ENCODE results near the gene SPATA46.

The SPATA46 gene

DNA sequence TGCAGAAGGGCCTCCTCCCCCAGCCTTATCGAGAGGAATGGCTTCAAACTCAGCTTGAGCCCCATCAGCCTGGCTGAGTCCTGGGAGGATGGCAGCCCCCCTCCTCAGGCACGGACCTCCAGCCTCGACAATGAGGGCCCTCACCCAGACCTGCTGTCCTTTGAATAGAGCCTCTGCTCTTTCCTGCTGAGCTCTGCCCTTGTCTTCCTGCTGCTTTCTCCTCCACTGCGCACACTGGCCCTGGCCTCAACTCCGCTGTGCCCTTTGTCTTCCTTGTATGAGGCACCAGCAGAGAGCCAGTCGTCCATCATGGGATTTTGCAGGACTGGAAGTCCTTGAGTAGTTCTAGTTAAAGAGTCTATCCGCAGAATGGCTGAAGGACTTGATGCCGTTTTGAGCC lies 6.9 kb upstream of the SPATA46 start:
- no peaks in the 10 kb centered on the region for H3K36me3 ChIP-seq (ENCODE audit: control insufficient read depth in 1 of 2, insufficient read depth in 2 of 2, low read length in 2 of 2)
- H3K9me3 ChIP-seq (ENCODE audit: control insufficient read depth in 1 of 2, low read length in 2 of 2) = no peaks in the 10 kb centered on the region
- H3K4me3 ChIP-seq (ENCODE audit: low read depth in 1 of 2, low read length in 2 of 2) = no peak overlapping the region
- H3K27me3 ChIP-seq (ENCODE audit: low read depth, low read length) = no peaks in the 10 kb centered on the region
- no peaks in the 10 kb centered on the region for H3K4me1 ChIP-seq (ENCODE audit: control insufficient read depth in 1 of 2, insufficient read depth in 2 of 2, low read length in 2 of 2)
- H3K27ac ChIP-seq (ENCODE audit: low read length) = no peak overlapping the region

DNA sequence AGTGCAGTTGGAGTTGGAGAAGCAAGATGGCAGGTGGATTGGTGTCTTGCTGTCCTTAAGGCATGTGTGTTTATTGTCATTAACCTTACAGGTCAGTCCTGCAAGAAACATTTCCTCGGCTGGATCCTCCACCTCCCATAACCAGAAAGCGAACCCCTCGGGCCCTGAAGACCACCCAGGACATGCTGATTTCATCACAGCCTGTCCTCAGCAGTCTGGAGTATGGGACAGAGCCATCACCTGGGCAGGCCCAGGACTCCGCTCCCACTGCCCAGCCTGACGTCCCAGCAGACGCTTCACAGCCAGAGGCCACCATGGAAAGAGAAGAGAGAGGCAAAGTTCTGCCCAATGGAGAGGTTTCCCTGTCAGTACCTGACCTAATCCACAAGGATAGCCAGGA lies 6.4 kb upstream of the SPATA46 start:
- Histone ChIP-seq H3K27ac (ENCODE audit: low read length) (no peak overlapping the region), H3K36me3 (ENCODE audit: control insufficient read depth in 1 of 2, insufficient read depth in 2 of 2, low read length in 2 of 2) (no peaks in the 10 kb centered on the region)

DNA sequence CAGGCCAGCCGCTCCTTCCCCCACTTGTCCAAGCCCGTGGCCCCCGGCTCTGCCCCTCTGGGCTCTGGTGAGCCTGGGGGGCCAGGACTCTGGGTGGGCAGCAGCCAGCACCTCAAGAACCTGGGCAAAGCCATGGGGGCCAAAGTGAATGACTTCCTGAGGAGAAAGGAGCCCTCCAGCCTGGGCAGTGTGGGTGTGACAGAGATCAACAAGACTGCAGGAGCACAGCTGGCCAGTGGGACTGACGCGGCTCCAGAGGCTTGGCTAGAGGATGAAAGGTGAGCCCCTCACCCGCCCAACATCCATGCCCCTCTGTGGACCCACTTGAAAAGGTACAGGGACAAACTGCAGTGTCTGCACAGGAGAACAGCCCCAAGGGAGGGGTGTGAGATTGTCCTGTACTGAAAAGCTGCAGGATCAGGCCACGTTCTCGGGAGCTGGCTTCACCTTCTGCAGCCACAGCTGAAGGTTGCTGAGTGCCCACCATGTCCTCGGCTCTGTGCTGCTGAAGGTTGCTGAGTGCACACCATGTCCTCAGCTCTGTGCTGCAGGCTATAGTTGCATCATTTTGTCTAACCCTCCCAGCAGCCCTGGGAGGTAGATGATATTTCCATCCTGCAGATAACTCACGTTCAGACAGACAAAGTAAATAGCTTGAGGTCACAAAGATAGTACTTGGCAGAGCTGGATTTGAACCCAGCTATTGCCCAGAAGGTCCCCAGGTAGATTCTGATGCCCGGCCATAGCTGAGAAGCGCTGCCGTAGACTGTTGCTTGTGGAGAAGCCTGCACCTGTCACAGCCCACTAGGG lies 5.5 kb upstream of the SPATA46 start:
- Histone ChIP-seq H3K27me3 (ENCODE audit: low read depth, low read length) (no peaks in the 10 kb centered on the region), H3K4me1 (ENCODE audit: control insufficient read depth in 1 of 2, insufficient read depth in 2 of 2, low read length in 2 of 2) (no peaks in the 10 kb centered on the region), H3K4me3 (ENCODE audit: low read depth in 1 of 2, low read length in 2 of 2) (no peak overlapping the region), H3K36me3 (ENCODE audit: control insufficient read depth in 1 of 2, insufficient read depth in 2 of 2, low read length in 2 of 2) (no peaks in the 10 kb centered on the region), H3K9me3 (ENCODE audit: control insufficient read depth in 1 of 2, low read length in 2 of 2) (no peaks in the 10 kb centered on the region), H3K27ac (ENCODE audit: low read length) (peak overlapping the region; percentile 60)

More for the DNA sequence above, 6.4 kb upstream of the SPATA46 start:
- H3K27me3 ChIP-seq (ENCODE audit: low read depth, low read length) = no peaks in the 10 kb centered on the region
- H3K9me3 ChIP-seq (ENCODE audit: control insufficient read depth in 1 of 2, low read length in 2 of 2) = no peaks in the 10 kb centered on the region
- no peaks in the 10 kb centered on the region for H3K4me1 ChIP-seq (ENCODE audit: control insufficient read depth in 1 of 2, insufficient read depth in 2 of 2, low read length in 2 of 2)
- H3K4me3 ChIP-seq (ENCODE audit: low read depth in 1 of 2, low read length in 2 of 2) = no peak overlapping the region

GRCh38 chr1:162381383-162381782 lies 4.7 kb upstream of the SPATA46 start, which contains the start of gene C1orf226:
Gene C1orf226 (plus strand): TSS chr1:162381728. CDS start chr1:162381902, 174 bp downstream.
- Histone ChIP-seq H3K27ac (ENCODE audit: low read length) (peak within 1 kb of the TSS; percentile 60), H3K27me3 (ENCODE audit: low read depth, low read length) (no peaks in the 10 kb centered on the region), H3K4me3 (ENCODE audit: low read depth in 1 of 2, low read length in 2 of 2) (no peak within 1 kb of the TSS), H3K4me1 (ENCODE audit: control insufficient read depth in 1 of 2, insufficient read depth in 2 of 2, low read length in 2 of 2) (no peaks in the 10 kb centered on the region), H3K36me3 (ENCODE audit: control insufficient read depth in 1 of 2, insufficient read depth in 2 of 2, low read length in 2 of 2) (no peaks in the 10 kb centered on the region), H3K9me3 (ENCODE audit: control insufficient read depth in 1 of 2, low read length in 2 of 2) (no peaks in the 10 kb centered on the region)

- Histone ChIP-seq H3K36me3 (ENCODE audit: control insufficient read depth in 1 of 2, insufficient read depth in 2 of 2, low read length in 2 of 2) (no peaks in the 10 kb centered on the region), H3K27me3 (ENCODE audit: low read depth, low read length) (no peaks in the 10 kb centered on the region), H3K4me3 (ENCODE audit: low read depth in 1 of 2, low read length in 2 of 2) (no peak overlapping the region), H3K9me3 (ENCODE audit: control insufficient read depth in 1 of 2, low read length in 2 of 2) (no peaks in the 10 kb centered on the region), H3K27ac (ENCODE audit: low read length) (no peak overlapping the region), H3K4me1 (ENCODE audit: control insufficient read depth in 1 of 2, insufficient read depth in 2 of 2, low read length in 2 of 2) (no peaks in the 10 kb centered on the region)
Observed at GRCh38 chr1:162380061-162380846, 3.6 kb upstream of the SPATA46 start.

GRCh38 chr1:162375463-162375862 lies 1.2 kb downstream of the SPATA46 start:
- H3K27ac ChIP-seq (ENCODE audit: low read length) = no peak overlapping the region
- H3K4me3 ChIP-seq (ENCODE audit: low read depth in 1 of 2, low read length in 2 of 2) = no peak overlapping the region
- H3K9me3 ChIP-seq (ENCODE audit: control insufficient read depth in 1 of 2, low read length in 2 of 2) = no peaks in the 10 kb centered on the region
- no peaks in the 10 kb centered on the region for H3K4me1 ChIP-seq (ENCODE audit: control insufficient read depth in 1 of 2, insufficient read depth in 2 of 2, low read length in 2 of 2)
- no peaks in the 10 kb centered on the region for H3K36me3 ChIP-seq (ENCODE audit: control insufficient read depth in 1 of 2, insufficient read depth in 2 of 2, low read length in 2 of 2)
- H3K27me3 ChIP-seq (ENCODE audit: low read depth, low read length) = no peaks in the 10 kb centered on the region

- Histone ChIP-seq H3K9me3 (ENCODE audit: control insufficient read depth in 1 of 2, low read length in 2 of 2) (no peaks in the 10 kb centered on the region), H3K27me3 (ENCODE audit: low read depth, low read length) (no peaks in the 10 kb centered on the region), H3K4me3 (ENCODE audit: low read depth in 1 of 2, low read length in 2 of 2) (no peak overlapping the region), H3K27ac (ENCODE audit: low read length) (no peak overlapping the region), H3K4me1 (ENCODE audit: control insufficient read depth in 1 of 2, insufficient read depth in 2 of 2, low read length in 2 of 2) (no peaks in the 10 kb centered on the region), H3K36me3 (ENCODE audit: control insufficient read depth in 1 of 2, insufficient read depth in 2 of 2, low read length in 2 of 2) (no peaks in the 10 kb centered on the region)
Observed at GRCh38 chr1:162374406-162374805, 2.2 kb downstream of the SPATA46 start.

- Histone ChIP-seq H3K4me3 (ENCODE audit: low read depth in 1 of 2, low read length in 2 of 2) (no peak overlapping the region), H3K4me1 (ENCODE audit: control insufficient read depth in 1 of 2, insufficient read depth in 2 of 2, low read length in 2 of 2) (no peaks in the 10 kb centered on the region), H3K27ac (ENCODE audit: low read length) (no peak overlapping the region), H3K36me3 (ENCODE audit: control insufficient read depth in 1 of 2, insufficient read depth in 2 of 2, low read length in 2 of 2) (no peaks in the 10 kb centered on the region), H3K27me3 (ENCODE audit: low read depth, low read length) (no peaks in the 10 kb centered on the region), H3K9me3 (ENCODE audit: control insufficient read depth in 1 of 2, low read length in 2 of 2) (no peaks in the 10 kb centered on the region)
Observed at GRCh38 chr1:162373541-162374260, 3.0 kb downstream of the SPATA46 start.

DNA sequence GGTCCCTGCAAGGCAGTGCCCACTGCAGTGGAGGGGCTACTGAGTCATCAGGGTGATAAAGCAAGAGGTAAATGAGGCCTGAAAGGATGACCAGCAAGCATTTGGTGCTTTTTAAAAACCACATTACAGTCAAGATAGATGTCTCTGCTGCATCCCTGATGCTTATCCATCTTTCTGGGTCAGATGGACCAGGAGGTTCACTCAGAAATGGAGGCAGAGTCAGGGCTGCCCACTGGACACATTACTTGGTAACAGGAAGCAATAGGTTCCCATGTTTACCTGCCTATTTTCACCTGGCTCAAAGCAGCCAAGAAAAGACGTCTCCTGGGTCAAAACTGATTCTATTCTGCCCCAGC lies 3.6 kb downstream of the SPATA46 start:
- H3K36me3 ChIP-seq (ENCODE audit: control insufficient read depth in 1 of 2, insufficient read depth in 2 of 2, low read length in 2 of 2) = no peaks in the 10 kb centered on the region

GRCh38 chr1:162372159-162373071 lies 4.2 kb downstream of the SPATA46 start:
- H3K4me1 ChIP-seq (ENCODE audit: control insufficient read depth in 1 of 2, insufficient read depth in 2 of 2, low read length in 2 of 2) = no peaks in the 10 kb centered on the region
- H3K27me3 ChIP-seq (ENCODE audit: low read depth, low read length) = no peaks in the 10 kb centered on the region
- no peak overlapping the region for H3K27ac ChIP-seq (ENCODE audit: low read length)
- H3K9me3 ChIP-seq (ENCODE audit: control insufficient read depth in 1 of 2, low read length in 2 of 2) = no peaks in the 10 kb centered on the region
- H3K4me3 ChIP-seq (ENCODE audit: low read depth in 1 of 2, low read length in 2 of 2) = no peak overlapping the region
- no peaks in the 10 kb centered on the region for H3K36me3 ChIP-seq (ENCODE audit: control insufficient read depth in 1 of 2, insufficient read depth in 2 of 2, low read length in 2 of 2)

More for the DNA sequence above, 3.6 kb downstream of the SPATA46 start:
- H3K27ac ChIP-seq (ENCODE audit: low read length) = no peak overlapping the region
- no peaks in the 10 kb centered on the region for H3K27me3 ChIP-seq (ENCODE audit: low read depth, low read length)
- no peak overlapping the region for H3K4me3 ChIP-seq (ENCODE audit: low read depth in 1 of 2, low read length in 2 of 2)
- H3K4me1 ChIP-seq (ENCODE audit: control insufficient read depth in 1 of 2, insufficient read depth in 2 of 2, low read length in 2 of 2) = no peaks in the 10 kb centered on the region
- no peaks in the 10 kb centered on the region for H3K9me3 ChIP-seq (ENCODE audit: control insufficient read depth in 1 of 2, low read length in 2 of 2)

All from muscle layer of duodenum (tissue), 2 donors.